HEK293 (cell line): ENCODE results near the gene MGST1.

Source experiments
- CTCF ChIA-PET: fragments of 350-600 bp; formaldehyde crosslinking; extraction: SDS; loops from one replicate; lab custom pipeline; 2021; ENCODE audit warnings: antibody characterized with exemption; lab: Yijun Ruan, JAX
- POLR2A ChIA-PET: fragments of 300-600 bp; formaldehyde crosslinking; extraction: SDS; loops from one replicate; lab custom pipeline; 2020; ENCODE audit warnings: antibody characterized with exemption, inconsistent platforms; lab: Yijun Ruan, JAX
- H3K27ac ChIP-seq: fragments of 200-500 bp; sonication (Bioruptor generic); 2 replicates; pipeline ENCODE4 v1.5.1; 2014; ENCODE audit warnings: low read depth, low read length, control low read depth, inconsistent platforms; ENCODE audit errors: extremely low read depth
- H3K36me3 ChIP-seq, 2 experiments: fragments of 200-500 bp in 1 of 2; sonication (Bioruptor generic) in 1 of 2; 1 replicate in 1 of 2; 2 replicates in 1 of 2; pipeline ENCODE4 v1.5.1; 2014 to 2017; ENCODE audit warnings: inconsistent platforms in 2 of 2, low read length in 2 of 2; ENCODE audit not compliant: control insufficient read depth in 2 of 2, insufficient read depth in 1 of 2
- H3K4me1 ChIP-seq: fragments of 200-500 bp; sonication (Bioruptor generic); 2 replicates; pipeline ENCODE4 v1.5.1; 2014; ENCODE audit warnings: mild to moderate bottlenecking, low read length, inconsistent platforms; ENCODE audit not compliant: control insufficient read depth, insufficient read depth
- H3K4me3 ChIP-seq: 2 replicates; pipeline ENCODE4 v1.5.1; 2011; ENCODE audit warnings: low read depth, mild to moderate bottlenecking, control low read depth, low read length, moderate library complexity
- H3K9me3 ChIP-seq: fragments of 200-500 bp; sonication (Bioruptor generic); 2 replicates; pipeline ENCODE4 v1.5.1; 2014; ENCODE audit warnings: low read depth, low read length, inconsistent platforms; ENCODE audit not compliant: control insufficient read depth, insufficient read depth
- IKZF3 ChIP-seq: fragments of 450-650 bp; IDR thresholded peaks from 2 replicates; pipeline ENCODE4 v1.5.0; 2018; ENCODE audit warnings: missing biosample characterization, mild to moderate bottlenecking, missing genetic modification characterization, moderate library complexity
- MYNN ChIP-seq: fragments of 450-650 bp; formaldehyde crosslinking; IDR thresholded peaks from 2 replicates; pipeline ENCODE4 v1.5.1; 2016; ENCODE audit warnings: missing biosample characterization, missing genetic modification characterization, borderline replicate concordance
- ZNF114 ChIP-seq: fragments of 450-650 bp; formaldehyde crosslinking; IDR thresholded peaks from 2 replicates; pipeline ENCODE4 v1.5.0; 2017; ENCODE audit warnings: missing biosample characterization, missing genetic modification characterization
- ZNF146 ChIP-seq: fragments of 450-650 bp; formaldehyde crosslinking; IDR thresholded peaks from 2 replicates; pipeline ENCODE4 v1.5.1; 2016; ENCODE audit warnings: missing biosample characterization, missing genetic modification characterization
- ZNF175 ChIP-seq: fragments of 450-650 bp; formaldehyde crosslinking; IDR thresholded peaks from 2 replicates; pipeline ENCODE4 v1.5.1; 2016; ENCODE audit warnings: missing biosample characterization, missing genetic modification characterization
- ZNF280D ChIP-seq: fragments of 450-650 bp; formaldehyde crosslinking; IDR thresholded peaks from 2 replicates; pipeline ENCODE4 v1.5.1; 2016; ENCODE audit warnings: missing biosample characterization, missing genetic modification characterization
- ZNF350 ChIP-seq: fragments of 450-650 bp; formaldehyde crosslinking; IDR thresholded peaks from 2 replicates; pipeline ENCODE4 v1.5.0; 2017; ENCODE audit warnings: missing biosample characterization, mild to moderate bottlenecking, missing genetic modification characterization
- ZNF449 ChIP-seq: fragments of 450-650 bp; formaldehyde crosslinking; IDR thresholded peaks from 2 replicates; pipeline ENCODE4 v1.5.1; 2017; ENCODE audit warnings: missing biosample characterization, mild to moderate bottlenecking, missing genetic modification characterization, moderate library complexity
- ZNF521 ChIP-seq: fragments of 450-650 bp; formaldehyde crosslinking; IDR thresholded peaks from 2 replicates; pipeline ENCODE4 v1.5.1; 2017; ENCODE audit warnings: missing biosample characterization, mild to moderate bottlenecking, missing genetic modification characterization
- ZNF623 ChIP-seq: fragments of 450-650 bp; formaldehyde crosslinking; IDR thresholded peaks from 2 replicates; pipeline ENCODE4 v1.5.1; 2016; ENCODE audit warnings: missing biosample characterization, missing genetic modification characterization
- ZNF777 ChIP-seq: fragments of 450-650 bp; formaldehyde crosslinking; IDR thresholded peaks from 2 replicates; pipeline ENCODE4 v1.5.1; 2017; ENCODE audit warnings: missing biosample characterization, missing genetic modification characterization, borderline replicate concordance
- ZSCAN16 ChIP-seq: fragments of 450-650 bp; formaldehyde crosslinking; IDR thresholded peaks from 2 replicates; pipeline ENCODE4 v1.5.1; 2016; ENCODE audit warnings: missing biosample characterization, missing genetic modification characterization
- ZSCAN23 ChIP-seq: fragments of 450-650 bp; formaldehyde crosslinking; IDR thresholded peaks from 2 replicates; pipeline ENCODE4 v1.5.1; 2016; ENCODE audit warnings: missing biosample characterization, missing genetic modification characterization
- TF ChIP-seq, protein P1 (sequence below): fragments of 450-650 bp; formaldehyde crosslinking; IDR thresholded peaks from 2 replicates; pipeline ENCODE4 v1.5.1; 2016; ENCODE audit warnings: missing biosample characterization, missing genetic modification characterization
- TF ChIP-seq, protein P2 (sequence below): fragments of 450-650 bp; formaldehyde crosslinking; IDR thresholded peaks from 2 replicates; pipeline ENCODE4 v1.5.1; 2017; ENCODE audit warnings: missing biosample characterization, missing genetic modification characterization

Gene MGST1

DNA sequence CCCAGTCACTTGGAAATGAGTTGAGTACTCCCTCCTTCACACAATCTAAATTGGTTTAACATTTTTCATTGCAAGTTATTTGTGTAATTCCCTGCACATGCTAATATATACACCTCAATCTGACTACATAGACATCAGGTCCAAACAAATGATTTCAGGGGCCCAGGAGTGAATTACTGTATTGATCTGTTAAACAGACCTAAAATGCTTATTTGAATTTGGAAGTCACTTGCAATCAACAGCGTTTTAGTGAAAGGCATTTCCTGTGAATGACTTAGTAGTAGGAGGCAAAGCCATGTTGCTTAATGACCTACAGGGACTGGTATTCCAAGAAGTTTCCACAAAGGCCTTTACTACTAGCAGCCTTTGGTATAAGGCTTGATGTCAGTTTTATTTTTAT is 47.3 kb upstream of the MGST1 start:
- Histone ChIP-seq H3K4me3 (no peak overlapping the region), H3K9me3 (no peaks in the 10 kb centered on the region), H3K27ac (no peak overlapping the region), H3K4me1 (no peaks in the 10 kb centered on the region), H3K36me3 (no peaks in the 10 kb centered on the region)
- TF ChIP-seq, protein P1, sequence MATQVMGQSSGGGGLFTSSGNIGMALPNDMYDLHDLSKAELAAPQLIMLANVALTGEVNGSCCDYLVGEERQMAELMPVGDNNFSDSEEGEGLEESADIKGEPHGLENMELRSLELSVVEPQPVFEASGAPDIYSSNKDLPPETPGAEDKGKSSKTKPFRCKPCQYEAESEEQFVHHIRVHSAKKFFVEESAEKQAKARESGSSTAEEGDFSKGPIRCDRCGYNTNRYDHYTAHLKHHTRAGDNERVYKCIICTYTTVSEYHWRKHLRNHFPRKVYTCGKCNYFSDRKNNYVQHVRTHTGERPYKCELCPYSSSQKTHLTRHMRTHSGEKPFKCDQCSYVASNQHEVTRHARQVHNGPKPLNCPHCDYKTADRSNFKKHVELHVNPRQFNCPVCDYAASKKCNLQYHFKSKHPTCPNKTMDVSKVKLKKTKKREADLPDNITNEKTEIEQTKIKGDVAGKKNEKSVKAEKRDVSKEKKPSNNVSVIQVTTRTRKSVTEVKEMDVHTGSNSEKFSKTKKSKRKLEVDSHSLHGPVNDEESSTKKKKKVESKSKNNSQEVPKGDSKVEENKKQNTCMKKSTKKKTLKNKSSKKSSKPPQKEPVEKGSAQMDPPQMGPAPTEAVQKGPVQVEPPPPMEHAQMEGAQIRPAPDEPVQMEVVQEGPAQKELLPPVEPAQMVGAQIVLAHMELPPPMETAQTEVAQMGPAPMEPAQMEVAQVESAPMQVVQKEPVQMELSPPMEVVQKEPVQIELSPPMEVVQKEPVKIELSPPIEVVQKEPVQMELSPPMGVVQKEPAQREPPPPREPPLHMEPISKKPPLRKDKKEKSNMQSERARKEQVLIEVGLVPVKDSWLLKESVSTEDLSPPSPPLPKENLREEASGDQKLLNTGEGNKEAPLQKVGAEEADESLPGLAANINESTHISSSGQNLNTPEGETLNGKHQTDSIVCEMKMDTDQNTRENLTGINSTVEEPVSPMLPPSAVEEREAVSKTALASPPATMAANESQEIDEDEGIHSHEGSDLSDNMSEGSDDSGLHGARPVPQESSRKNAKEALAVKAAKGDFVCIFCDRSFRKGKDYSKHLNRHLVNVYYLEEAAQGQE (tag by site-specific recombination) = no peak
- no peak for TF ChIP-seq ZNF777
- no peak for TF ChIP-seq ZNF175 (tag by site-specific recombination)
- TF ChIP-seq ZSCAN23 (tag by site-specific recombination) = no peak
- TF ChIP-seq ZNF623 (tag by site-specific recombination) = no peak
- no peak for TF ChIP-seq ZNF449 (tag by site-specific recombination)
- TF ChIP-seq ZNF280D = no peak
- no peak for TF ChIP-seq ZNF114
- TF ChIP-seq IKZF3 (tag by site-specific recombination) = no peak
- ChIA-PET POLR2A (no interaction called here), CTCF (no interaction called here)

DNA sequence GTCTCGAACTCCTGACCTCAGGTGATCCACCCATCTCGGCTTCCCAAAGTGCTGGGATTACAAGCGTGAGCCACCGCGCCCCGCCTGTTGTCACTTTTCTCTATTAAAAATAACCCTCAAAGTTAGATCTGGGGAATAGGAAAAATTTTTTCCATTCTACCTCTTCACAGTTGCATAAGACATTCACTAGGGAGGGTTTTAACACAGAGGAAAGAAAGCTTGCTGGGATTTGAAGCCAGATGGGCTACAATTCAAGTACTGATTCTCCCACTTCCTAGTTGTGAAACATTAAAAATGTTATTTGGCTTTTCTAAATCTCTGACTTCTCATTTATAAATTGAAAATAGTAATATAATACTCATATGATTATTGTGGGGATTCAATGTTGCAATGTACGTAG is 46.7 kb upstream of the MGST1 start:
- TF ChIP-seq ZNF350 = no peak
- TF ChIP-seq ZNF521 (tag by site-specific recombination) = no peak
- TF ChIP-seq, protein P1 (tag by site-specific recombination) = no peak
- no peak for TF ChIP-seq ZSCAN16 (tag by site-specific recombination)
- no peak for TF ChIP-seq ZNF146 (tag by site-specific recombination)
- no peak for TF ChIP-seq MYNN
- TF ChIP-seq, protein P2, sequence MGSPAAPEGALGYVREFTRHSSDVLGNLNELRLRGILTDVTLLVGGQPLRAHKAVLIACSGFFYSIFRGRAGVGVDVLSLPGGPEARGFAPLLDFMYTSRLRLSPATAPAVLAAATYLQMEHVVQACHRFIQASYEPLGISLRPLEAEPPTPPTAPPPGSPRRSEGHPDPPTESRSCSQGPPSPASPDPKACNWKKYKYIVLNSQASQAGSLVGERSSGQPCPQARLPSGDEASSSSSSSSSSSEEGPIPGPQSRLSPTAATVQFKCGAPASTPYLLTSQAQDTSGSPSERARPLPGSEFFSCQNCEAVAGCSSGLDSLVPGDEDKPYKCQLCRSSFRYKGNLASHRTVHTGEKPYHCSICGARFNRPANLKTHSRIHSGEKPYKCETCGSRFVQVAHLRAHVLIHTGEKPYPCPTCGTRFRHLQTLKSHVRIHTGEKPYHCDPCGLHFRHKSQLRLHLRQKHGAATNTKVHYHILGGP = no peak
- H3K9me3 ChIP-seq = no peaks in the 10 kb centered on the region
- POLR2A ChIA-PET = no interaction called here
- H3K27ac ChIP-seq = no peak overlapping the region
- no peak overlapping the region for H3K4me3 ChIP-seq
- CTCF ChIA-PET = interaction anchor here (0.5 kb wide), 1 partner anchor 113 kb away, joined by 3 read pairs; no protein-coding TSS in a partner anchor
- H3K36me3 ChIP-seq = no peaks in the 10 kb centered on the region
- no peaks in the 10 kb centered on the region for H3K4me1 ChIP-seq
